ENCODE measurements around the gene CARMIL1.

Gene CARMIL1

GRCh38 chr6:25542984-25543910 lies 264.1 kb downstream of the CARMIL1 start:
- ATAC-seq: no peak
- TF ChIP-seq ZFP3 (CRISPR knock-in tag; IDR thresholded peaks at IDR 0.05) (no peak), ZNF70 (CRISPR knock-in tag; IDR thresholded peaks at IDR 0.05) (no peak), ESRRG (CRISPR knock-in tag; IDR thresholded peaks at IDR 0.05) (no peak)

- no peak for TF ChIP-seq POU6F1 (CRISPR knock-in tag; IDR thresholded peaks at IDR 0.05; ENCODE audit: borderline replicate concordance, low read depth)
- TF ChIP-seq ZNF70 (CRISPR knock-in tag; IDR thresholded peaks at IDR 0.05): no peak
- TF ChIP-seq RARB (CRISPR knock-in tag; IDR thresholded peaks at IDR 0.05): no peak
- no peak for TF ChIP-seq TSHZ2 (CRISPR knock-in tag; IDR thresholded peaks at IDR 0.05)
- TF ChIP-seq ARNTL (CRISPR knock-in tag; IDR thresholded peaks at IDR 0.05; ENCODE audit: borderline replicate concordance, low read depth): no peak
- TF ChIP-seq SNAI2 (CRISPR knock-in tag; IDR thresholded peaks at IDR 0.05): no peak
- TF ChIP-seq OSR1 (CRISPR knock-in tag; IDR thresholded peaks at IDR 0.05): no peak
- TF ChIP-seq ZFP3 (CRISPR knock-in tag; IDR thresholded peaks at IDR 0.05): no peak
- no peak for TF ChIP-seq ISL1 (CRISPR knock-in tag; IDR thresholded peaks at IDR 0.05)
- TF ChIP-seq ZC3H10 (CRISPR knock-in tag; IDR thresholded peaks at IDR 0.05): no peak
- ATAC-seq: no peak
Observed at GRCh38 chr6:25544833-25545232, 265.7 kb downstream of the CARMIL1 start.

- ATAC-seq: no peak
- TF ChIP-seq POU6F1 (CRISPR knock-in tag; IDR thresholded peaks at IDR 0.05; ENCODE audit: borderline replicate concordance, low read depth) (no peak), OSR1 (CRISPR knock-in tag; IDR thresholded peaks at IDR 0.05) (no peak), ZNF8 (CRISPR knock-in tag; IDR thresholded peaks at IDR 0.05) (no peak), BACH2 (CRISPR knock-in tag; IDR thresholded peaks at IDR 0.05; ENCODE audit: borderline replicate concordance) (no peak), TOX (CRISPR knock-in tag; IDR thresholded peaks at IDR 0.05; ENCODE audit: borderline replicate concordance) (no peak)
Observed at GRCh38 chr6:25547797-25548196, 268.6 kb downstream of the CARMIL1 start.

GRCh38 chr6:25548451-25548850 lies 269.3 kb downstream of the CARMIL1 start:
- ATAC-seq: no peak
- TF ChIP-seq CREB5 (CRISPR knock-in tag; IDR thresholded peaks at IDR 0.05; ENCODE audit: low read depth): no peak
- TF ChIP-seq ARNTL (CRISPR knock-in tag; IDR thresholded peaks at IDR 0.05; ENCODE audit: borderline replicate concordance, low read depth): no peak
- no peak for TF ChIP-seq GLIS3 (CRISPR knock-in tag; IDR thresholded peaks at IDR 0.05)
- no peak for TF ChIP-seq TCF4 (CRISPR knock-in tag; IDR thresholded peaks at IDR 0.05; ENCODE audit: borderline replicate concordance)
- TF ChIP-seq ZNF565 (CRISPR knock-in tag; conservative IDR thresholded peaks at IDR 0.05; ENCODE audit: low read depth): no peak
- no peak for TF ChIP-seq BACH2 (CRISPR knock-in tag; IDR thresholded peaks at IDR 0.05; ENCODE audit: borderline replicate concordance)
- no peak for TF ChIP-seq SNAI2 (CRISPR knock-in tag; IDR thresholded peaks at IDR 0.05)
- TF ChIP-seq CSDC2 (CRISPR knock-in tag; IDR thresholded peaks at IDR 0.05): no peak
- no peak for TF ChIP-seq ZFP3 (CRISPR knock-in tag; IDR thresholded peaks at IDR 0.05)
- no peak for TF ChIP-seq PATZ1 (CRISPR knock-in tag; IDR thresholded peaks at IDR 0.05; ENCODE audit: borderline replicate concordance)
- TF ChIP-seq ZC3H10 (CRISPR knock-in tag; IDR thresholded peaks at IDR 0.05): no peak
- TF ChIP-seq RARB (CRISPR knock-in tag; IDR thresholded peaks at IDR 0.05): no peak
- TF ChIP-seq TOX (CRISPR knock-in tag; IDR thresholded peaks at IDR 0.05; ENCODE audit: borderline replicate concordance): no peak
- TF ChIP-seq ZNF8 (CRISPR knock-in tag; IDR thresholded peaks at IDR 0.05): no peak
- no peak for TF ChIP-seq OSR1 (CRISPR knock-in tag; IDR thresholded peaks at IDR 0.05)
- TF ChIP-seq ZNF70 (CRISPR knock-in tag; IDR thresholded peaks at IDR 0.05): no peak
- no peak for TF ChIP-seq ISL1 (CRISPR knock-in tag; IDR thresholded peaks at IDR 0.05)
